HEK293 (cell line): ENCODE measurements around the gene PRICKLE3.

ENCODE experiments used
- CTCF ChIA-PET: fragments of 350-600 bp; formaldehyde crosslinking; extraction: SDS; loops from one replicate; lab custom pipeline; 2021; ENCODE audit warnings: antibody characterized with exemption; lab: Yijun Ruan, JAX
- POLR2A ChIA-PET: fragments of 300-600 bp; formaldehyde crosslinking; extraction: SDS; loops from one replicate; lab custom pipeline; 2020; ENCODE audit warnings: antibody characterized with exemption, inconsistent platforms; lab: Yijun Ruan, JAX
- H3K27ac ChIP-seq: fragments of 200-500 bp; sonication (Bioruptor generic); 2 replicates; pipeline ENCODE4 v1.5.1; 2014; ENCODE audit warnings: low read depth, low read length, control low read depth, inconsistent platforms; ENCODE audit errors: extremely low read depth
- H3K36me3 ChIP-seq, 2 experiments: fragments of 200-500 bp in 1 of 2; sonication (Bioruptor generic) in 1 of 2; 1 replicate in 1 of 2; 2 replicates in 1 of 2; pipeline ENCODE4 v1.5.1; 2014 to 2017; ENCODE audit warnings: inconsistent platforms in 2 of 2, low read length in 2 of 2; ENCODE audit not compliant: control insufficient read depth in 2 of 2, insufficient read depth in 1 of 2
- H3K4me1 ChIP-seq: fragments of 200-500 bp; sonication (Bioruptor generic); 2 replicates; pipeline ENCODE4 v1.5.1; 2014; ENCODE audit warnings: mild to moderate bottlenecking, low read length, inconsistent platforms; ENCODE audit not compliant: control insufficient read depth, insufficient read depth
- H3K4me3 ChIP-seq: 2 replicates; pipeline ENCODE4 v1.5.1; 2011; ENCODE audit warnings: low read depth, mild to moderate bottlenecking, control low read depth, low read length, moderate library complexity
- H3K9me3 ChIP-seq: fragments of 200-500 bp; sonication (Bioruptor generic); 2 replicates; pipeline ENCODE4 v1.5.1; 2014; ENCODE audit warnings: low read depth, low read length, inconsistent platforms; ENCODE audit not compliant: control insufficient read depth, insufficient read depth
- GLI2 ChIP-seq: fragments of 450-650 bp; formaldehyde crosslinking; IDR thresholded peaks from 2 replicates; pipeline ENCODE4; 2017; ENCODE audit warnings: missing biosample characterization, missing genetic modification characterization, low read depth, borderline replicate concordance
- GLI4 ChIP-seq: fragments of 450-650 bp; formaldehyde crosslinking; IDR thresholded peaks from 2 replicates; pipeline ENCODE4 v1.5.1; 2016; ENCODE audit warnings: missing biosample characterization, missing genetic modification characterization
- PATZ1 ChIP-seq: fragments of 450-650 bp; formaldehyde crosslinking; IDR thresholded peaks from 2 replicates; pipeline ENCODE4 v1.5.1; 2016; ENCODE audit warnings: missing biosample characterization, missing genetic modification characterization
- PBX3 ChIP-seq: sonication (generic); formaldehyde crosslinking; IDR thresholded peaks from 2 replicates; pipeline ENCODE4 v1.8.1; 2022; ENCODE audit warnings: mild to moderate bottlenecking, moderate library complexity, missing genetic modification reagents
- PRDM1 ChIP-seq: fragments of 450-650 bp; formaldehyde crosslinking; IDR thresholded peaks from 2 replicates; pipeline ENCODE4; 2016; ENCODE audit warnings: missing biosample characterization, missing genetic modification characterization
- PRDM6 ChIP-seq: fragments of 450-650 bp; formaldehyde crosslinking; IDR thresholded peaks from 2 replicates; pipeline ENCODE4 v1.5.1; 2017; ENCODE audit warnings: missing biosample characterization, missing genetic modification characterization
- REPIN1 ChIP-seq: fragments of 450-650 bp; formaldehyde crosslinking; IDR thresholded peaks from 2 replicates; pipeline ENCODE4 v1.5.1; 2017; ENCODE audit warnings: missing biosample characterization, missing genetic modification characterization, low read depth
- ZNF121 ChIP-seq: fragments of 450-650 bp; formaldehyde crosslinking; IDR thresholded peaks from 2 replicates; pipeline ENCODE4 v1.5.1; 2016; ENCODE audit warnings: missing biosample characterization, missing genetic modification characterization
- ZNF16 ChIP-seq: fragments of 450-650 bp; formaldehyde crosslinking; IDR thresholded peaks from 2 replicates; pipeline ENCODE4 v1.5.1; 2016; ENCODE audit warnings: low read depth, missing biosample characterization, missing genetic modification characterization
- ZNF280D ChIP-seq: fragments of 450-650 bp; formaldehyde crosslinking; IDR thresholded peaks from 2 replicates; pipeline ENCODE4 v1.5.1; 2016; ENCODE audit warnings: missing biosample characterization, missing genetic modification characterization
- ZNF354C ChIP-seq: fragments of 450-650 bp; formaldehyde crosslinking; IDR thresholded peaks from 2 replicates; pipeline ENCODE4 v1.5.1; 2016; ENCODE audit warnings: missing biosample characterization, missing genetic modification characterization, low read depth, borderline replicate concordance
- ZNF426 ChIP-seq: fragments of 450-650 bp; formaldehyde crosslinking; IDR thresholded peaks from 2 replicates; pipeline ENCODE4 v1.5.1; 2017; ENCODE audit warnings: missing biosample characterization, missing genetic modification characterization, mild to moderate bottlenecking, inconsistent platforms, moderate library complexity
- ZNF654 ChIP-seq: fragments of 450-650 bp; formaldehyde crosslinking; IDR thresholded peaks from 2 replicates; pipeline ENCODE4 v1.5.1; 2016; ENCODE audit warnings: low read depth, missing biosample characterization, missing genetic modification characterization
- ZNF660 ChIP-seq: fragments of 450-650 bp; IDR thresholded peaks from 2 replicates; pipeline ENCODE4 v1.5.1; 2018; ENCODE audit warnings: missing biosample characterization, mild to moderate bottlenecking, missing genetic modification characterization
- ZSCAN16 ChIP-seq: fragments of 450-650 bp; formaldehyde crosslinking; IDR thresholded peaks from 2 replicates; pipeline ENCODE4 v1.5.1; 2016; ENCODE audit warnings: missing biosample characterization, missing genetic modification characterization
- ZSCAN30 ChIP-seq: fragments of 450-650 bp; IDR thresholded peaks from 2 replicates; pipeline ENCODE4 v1.5.1; 2018; ENCODE audit warnings: missing biosample characterization, mild to moderate bottlenecking, missing genetic modification characterization, moderate library complexity
- ZSCAN4 ChIP-seq: fragments of 450-650 bp; formaldehyde crosslinking; IDR thresholded peaks from 2 replicates; pipeline ENCODE4 v1.5.1; 2017; ENCODE audit warnings: missing biosample characterization, missing genetic modification characterization
- TF ChIP-seq, protein P1 (sequence below): fragments of 450-650 bp; formaldehyde crosslinking; IDR thresholded peaks from 2 replicates; pipeline ENCODE4 v1.5.1; 2016; ENCODE audit warnings: missing biosample characterization, missing genetic modification characterization
- TF ChIP-seq, protein P2 (sequence below): fragments of 450-650 bp; formaldehyde crosslinking; IDR thresholded peaks from 2 replicates; pipeline ENCODE4 v1.5.1; 2016; ENCODE audit warnings: missing biosample characterization, missing genetic modification characterization

Gene PRICKLE3

DNA sequence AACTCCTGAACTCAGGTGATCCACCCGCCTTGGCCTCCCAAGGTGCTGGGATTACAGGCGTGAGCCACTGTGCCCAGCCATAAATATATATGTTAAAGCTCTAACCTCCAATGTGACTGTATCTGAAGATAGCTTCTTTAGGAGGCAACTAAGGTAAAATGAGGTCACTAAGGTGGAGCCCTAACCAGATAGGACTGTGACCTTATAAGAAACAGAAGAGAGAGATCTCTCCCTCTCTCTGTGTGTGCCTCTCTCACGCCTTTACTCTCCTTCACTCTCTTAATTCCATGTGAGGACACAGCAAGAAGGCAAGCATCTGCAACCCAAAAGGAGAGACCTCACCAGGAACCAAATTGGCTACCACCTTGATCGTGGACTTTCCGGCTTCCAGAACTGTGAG is 24.5 kb downstream of the PRICKLE3 start:
- H3K27ac ChIP-seq = no peak overlapping the region
- no peaks in the 10 kb centered on the region for H3K9me3 ChIP-seq
- no peak for TF ChIP-seq ZSCAN30 (tag by site-specific recombination)
- no peak for TF ChIP-seq ZNF16 (tag by site-specific recombination)
- no peak for TF ChIP-seq ZSCAN4 (tag by site-specific recombination)
- TF ChIP-seq GLI4 (tag by site-specific recombination) = no peak
- TF ChIP-seq REPIN1 (tag by site-specific recombination) = no peak
- TF ChIP-seq ZNF280D (tag by site-specific recombination) = no peak
- no peak for TF ChIP-seq PRDM1 (tag by site-specific recombination)
- no peak for TF ChIP-seq ZNF426
- TF ChIP-seq PATZ1 = no peak
- TF ChIP-seq ZNF660 = no peak
- TF ChIP-seq ZNF654 (tag by site-specific recombination) = no peak
- TF ChIP-seq, all 188 proteins: peak for 0
- no peaks in the 10 kb centered on the region for H3K36me3 ChIP-seq
- ChIA-PET POLR2A (no interaction called here), CTCF (interaction anchor here (0.6 to 1.5 kb wide), 5 partner anchors 19 to 204 kb away, joined by 4 to 5 read pairs (median 4); no protein-coding TSS in a partner anchor)
- H3K4me3 ChIP-seq = no peak overlapping the region
- peaks cover 1% of the 10 kb centered on the region for H3K4me1 ChIP-seq

DNA sequence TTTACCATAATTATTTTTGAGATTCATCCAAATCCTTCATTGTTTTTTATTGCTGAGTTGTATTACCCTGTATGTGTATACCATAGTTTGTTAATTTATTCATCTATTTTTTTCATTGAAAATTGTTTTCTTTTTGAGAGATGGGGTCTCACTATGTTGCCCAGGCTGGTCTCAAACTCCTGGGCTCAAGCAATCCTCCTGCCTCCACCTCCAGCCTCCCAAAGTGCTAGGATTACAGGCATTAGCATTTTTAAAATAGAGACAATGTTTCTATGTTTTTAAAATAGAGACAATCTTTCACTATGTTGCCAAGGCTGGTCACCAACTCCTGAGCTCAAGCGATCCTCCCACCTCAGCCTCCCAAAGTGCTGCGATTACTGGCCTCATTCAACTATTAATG is 25.3 kb downstream of the PRICKLE3 start:
- CTCF ChIA-PET = interaction anchor here (0.8 to 1.5 kb wide), 3 partner anchors 18 to 65 kb away, joined by 4 read pairs; no protein-coding TSS in a partner anchor

More for the DNA sequence above, 25.3 kb downstream of the PRICKLE3 start:
- Histone ChIP-seq H3K27ac (no peak overlapping the region), H3K9me3 (no peaks in the 10 kb centered on the region), H3K4me3 (no peak overlapping the region), H3K36me3 (no peaks in the 10 kb centered on the region)
- POLR2A ChIA-PET = no interaction called here
- no peak for TF ChIP-seq PBX3 (CRISPR knock-in tag)
- TF ChIP-seq, protein P1, sequence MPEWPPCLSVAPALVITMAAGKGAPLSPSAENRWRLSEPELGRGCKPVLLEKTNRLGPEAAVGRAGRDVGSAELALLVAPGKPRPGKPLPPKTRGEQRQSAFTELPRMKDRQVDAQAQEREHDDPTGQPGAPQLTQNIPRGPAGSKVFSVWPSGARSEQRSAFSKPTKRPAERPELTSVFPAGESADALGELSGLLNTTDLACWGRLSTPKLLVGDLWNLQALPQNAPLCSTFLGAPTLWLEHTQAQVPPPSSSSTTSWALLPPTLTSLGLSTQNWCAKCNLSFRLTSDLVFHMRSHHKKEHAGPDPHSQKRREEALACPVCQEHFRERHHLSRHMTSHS = no peak
- TF ChIP-seq, protein P2, sequence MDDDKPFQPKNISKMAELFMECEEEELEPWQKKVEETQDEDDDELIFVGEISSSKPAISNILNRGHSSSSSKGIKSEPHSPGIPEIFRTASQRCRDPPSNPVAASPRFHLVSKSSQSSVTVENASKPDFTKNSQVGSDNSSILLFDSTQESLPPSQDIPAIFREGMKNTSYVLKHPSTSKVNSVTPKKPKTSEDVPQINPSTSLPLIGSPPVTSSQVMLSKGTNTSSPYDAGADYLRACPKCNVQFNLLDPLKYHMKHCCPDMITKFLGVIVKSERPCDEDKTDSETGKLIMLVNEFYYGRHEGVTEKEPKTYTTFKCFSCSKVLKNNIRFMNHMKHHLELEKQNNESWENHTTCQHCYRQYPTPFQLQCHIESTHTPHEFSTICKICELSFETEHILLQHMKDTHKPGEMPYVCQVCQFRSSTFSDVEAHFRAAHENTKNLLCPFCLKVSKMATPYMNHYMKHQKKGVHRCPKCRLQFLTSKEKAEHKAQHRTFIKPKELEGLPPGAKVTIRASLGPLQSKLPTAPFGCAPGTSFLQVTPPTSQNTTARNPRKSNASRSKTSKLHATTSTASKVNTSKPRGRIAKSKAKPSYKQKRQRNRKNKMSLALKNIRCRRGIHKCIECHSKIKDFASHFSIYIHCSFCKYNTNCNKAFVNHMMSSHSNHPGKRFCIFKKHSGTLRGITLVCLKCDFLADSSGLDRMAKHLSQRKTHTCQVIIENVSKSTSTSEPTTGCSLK (tag by site-specific recombination) = no peak
- TF ChIP-seq GLI2 = no peak
- no peak for TF ChIP-seq PRDM6 (tag by site-specific recombination)
- TF ChIP-seq ZNF354C (tag by site-specific recombination) = no peak
- TF ChIP-seq ZNF121 (tag by site-specific recombination) = peak; percentile 48; the same call in 1 of the 2 replicates
- TF ChIP-seq ZSCAN16 (tag by site-specific recombination) = no peak
- TF ChIP-seq, all 188 proteins: peak for 1
- no peaks in the 10 kb centered on the region for H3K4me1 ChIP-seq
